Myocyte (in vitro differentiated cells): ENCODE results near the gene ASB1. TPM values are rescaled to one million over a fixed set of nuclear protein-coding genes. Genes with fewer than 3 reads are reported as not detected.

Experiments used
- DNase-seq: peaks from one replicate; pipeline ENCODE4 v3.0.0-alpha.2; 2012; ENCODE audit warnings: low read depth
- polyA plus RNA-seq: library from polyadenylated mRNA; unstranded; fragments of >200 nt; gene quantifications from one replicate; pipeline ENCODE4 v1.2.1, GENCODE V29; 2012; ENCODE audit warnings: missing spikeins
- total RNA-seq: library from RNA; depleted of rRNA; stranded (reverse); fragments of >200 nt; gene quantifications from 2 replicates; pipeline ENCODE4 v1.2.3, GENCODE V29; 2014

Gene ASB1
- total RNA-seq, result 55.5 and 70.7 TPM in 2 replicates
- 77.6 TPM for polyA plus RNA-seq

GRCh38 chr2:238426568-238427434 is at the start of gene ASB1:
TSS of gene ASB1 (plus strand) at chr2:238426927. CDS start at chr2:238427071, 144 bp downstream.
- DNase-seq, result peak; percentile 83

GRCh38 chr2:238378230-238379095 is 48.3 kb upstream of the ASB1 start:
- DNase-seq, result peak; percentile 88

- peak; percentile 92 for DNase-seq
These were observed 47.5 kb upstream of the ASB1 start for GRCh38 chr2:238379096-238379810.

- DNase-seq, result no peak
These were observed 46.4 kb upstream of the ASB1 start for GRCh38 chr2:238380336-238380735.

GRCh38 chr2:238380785-238381184 is 45.9 kb upstream of the ASB1 start:
- peak; percentile 67 for DNase-seq

GRCh38 chr2:238381341-238382115 is 45.2 kb upstream of the ASB1 start:
- no peak for DNase-seq

GRCh38 chr2:238382381-238382781 is 44.3 kb upstream of the ASB1 start:
- no peak for DNase-seq

GRCh38 chr2:238383135-238383534 is 43.6 kb upstream of the ASB1 start:
- DNase-seq, result no peak

GRCh38 chr2:238383743-238384380 is 42.9 kb upstream of the ASB1 start:
- DNase-seq, result no peak

- no peak for DNase-seq
These were observed 39.4 kb upstream of the ASB1 start for GRCh38 chr2:238387332-238387731.

- no peak for DNase-seq
These were observed 37.9 kb upstream of the ASB1 start for GRCh38 chr2:238388794-238389193.

- DNase-seq, result peak; percentile 74
These were observed 36.6 kb upstream of the ASB1 start for GRCh38 chr2:238389988-238390589.

GRCh38 chr2:238391042-238391689 is 35.6 kb upstream of the ASB1 start:
- DNase-seq, result no peak

- no peak for DNase-seq
These were observed 30.1 kb upstream of the ASB1 start for GRCh38 chr2:238396663-238397062.

GRCh38 chr2:238397356-238397755 is 29.4 kb upstream of the ASB1 start:
- DNase-seq, result no peak

GRCh38 chr2:238398577-238398976 is 28.1 kb upstream of the ASB1 start:
- no peak for DNase-seq

GRCh38 chr2:238399094-238399493 is 27.6 kb upstream of the ASB1 start:
- no peak for DNase-seq

GRCh38 chr2:238401551-238401950 is 25.2 kb upstream of the ASB1 start:
- DNase-seq, result no peak
